ENCODE measurements around the gene GLUD2.

GRCh38 chrX:121011254-121011653, 36.2 kb upstream of the GLUD2 start:
- TF ChIP-seq EZH2 (IDR thresholded peaks at IDR 0.05) = no peak
- no peak for TF ChIP-seq FOXP2 (optimal IDR thresholded peaks at IDR 0.05; ENCODE audit: control extremely low read depth, extremely low read length, insufficient read depth)
- no peak for TF ChIP-seq POLR2AphosphoS5 (IDR thresholded peaks at IDR 0.05; ENCODE audit: borderline replicate concordance, low read depth, low read length)

All from SK-N-MC (cell line).